Kidney epithelial cell (primary cell): ENCODE data around the gene REX1BD. TPM values are rescaled to one million over a fixed set of nuclear protein-coding genes. Genes with fewer than 3 reads are reported as not detected.

ENCODE experiments used
- DNase-seq: peaks from one replicate; pipeline ENCODE4 v3.0.0-alpha.2; 2010; ENCODE audit warnings: low read depth
- H3K27me3 ChIP-seq: 2 replicates; pipeline ENCODE4 v1.6.0; 2011; ENCODE audit warnings: low read length; ENCODE audit not compliant: control insufficient read depth, insufficient read depth
- H3K36me3 ChIP-seq: 2 replicates; pipeline ENCODE4 v1.5.1; 2011; ENCODE audit warnings: low read length; ENCODE audit not compliant: control insufficient read depth, insufficient read depth
- H3K4me3 ChIP-seq: 2 replicates; pipeline ENCODE4 v1.5.1; 2011; ENCODE audit warnings: low read depth, mild to moderate bottlenecking, control low read depth, low read length
- total RNA-seq: library from RNA; depleted of rRNA; stranded (reverse); fragments of >200 nt; gene quantifications from 2 replicates; pipeline ENCODE4 v1.2.3, GENCODE V29; 2015
- TF ChIP-seq, protein P1 (sequence below): IDR thresholded peaks from 2 replicates; pipeline ENCODE4 v1.5.1; 2011; ENCODE audit warnings: mild to moderate bottlenecking, moderate library complexity, low read length, control low read depth, inconsistent platforms; ENCODE audit not compliant: insufficient read depth, poor library complexity, severe bottlenecking

The REX1BD gene
- total RNA-seq, 1 donor from 2014 or later: 136 TPM

GRCh38 chr19:18593367-18594095 is 4.9 kb downstream of the REX1BD start:
- TF ChIP-seq, protein P1, sequence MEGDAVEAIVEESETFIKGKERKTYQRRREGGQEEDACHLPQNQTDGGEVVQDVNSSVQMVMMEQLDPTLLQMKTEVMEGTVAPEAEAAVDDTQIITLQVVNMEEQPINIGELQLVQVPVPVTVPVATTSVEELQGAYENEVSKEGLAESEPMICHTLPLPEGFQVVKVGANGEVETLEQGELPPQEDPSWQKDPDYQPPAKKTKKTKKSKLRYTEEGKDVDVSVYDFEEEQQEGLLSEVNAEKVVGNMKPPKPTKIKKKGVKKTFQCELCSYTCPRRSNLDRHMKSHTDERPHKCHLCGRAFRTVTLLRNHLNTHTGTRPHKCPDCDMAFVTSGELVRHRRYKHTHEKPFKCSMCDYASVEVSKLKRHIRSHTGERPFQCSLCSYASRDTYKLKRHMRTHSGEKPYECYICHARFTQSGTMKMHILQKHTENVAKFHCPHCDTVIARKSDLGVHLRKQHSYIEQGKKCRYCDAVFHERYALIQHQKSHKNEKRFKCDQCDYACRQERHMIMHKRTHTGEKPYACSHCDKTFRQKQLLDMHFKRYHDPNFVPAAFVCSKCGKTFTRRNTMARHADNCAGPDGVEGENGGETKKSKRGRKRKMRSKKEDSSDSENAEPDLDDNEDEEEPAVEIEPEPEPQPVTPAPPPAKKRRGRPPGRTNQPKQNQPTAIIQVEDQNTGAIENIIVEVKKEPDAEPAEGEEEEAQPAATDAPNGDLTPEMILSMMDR: no peak

GRCh38 chr19:18594096-18594823 is 5.7 kb downstream of the REX1BD start:
- Histone ChIP-seq H3K4me3 (peak overlapping the region; percentile 29), H3K36me3 (no peaks in the 10 kb centered on the region), H3K27me3 (peaks cover 26% of the 10 kb centered on the region)
- TF ChIP-seq, protein P1: peak; percentile 37
- DNase-seq: no peak

More at GRCh38 chr19:18593367-18594095, 4.9 kb downstream of the REX1BD start:
- Histone ChIP-seq H3K27me3 (peaks cover 21% of the 10 kb centered on the region), H3K4me3 (peak overlapping the region; percentile 19), H3K36me3 (no peaks in the 10 kb centered on the region)
- DNase-seq: no peak

DNA sequence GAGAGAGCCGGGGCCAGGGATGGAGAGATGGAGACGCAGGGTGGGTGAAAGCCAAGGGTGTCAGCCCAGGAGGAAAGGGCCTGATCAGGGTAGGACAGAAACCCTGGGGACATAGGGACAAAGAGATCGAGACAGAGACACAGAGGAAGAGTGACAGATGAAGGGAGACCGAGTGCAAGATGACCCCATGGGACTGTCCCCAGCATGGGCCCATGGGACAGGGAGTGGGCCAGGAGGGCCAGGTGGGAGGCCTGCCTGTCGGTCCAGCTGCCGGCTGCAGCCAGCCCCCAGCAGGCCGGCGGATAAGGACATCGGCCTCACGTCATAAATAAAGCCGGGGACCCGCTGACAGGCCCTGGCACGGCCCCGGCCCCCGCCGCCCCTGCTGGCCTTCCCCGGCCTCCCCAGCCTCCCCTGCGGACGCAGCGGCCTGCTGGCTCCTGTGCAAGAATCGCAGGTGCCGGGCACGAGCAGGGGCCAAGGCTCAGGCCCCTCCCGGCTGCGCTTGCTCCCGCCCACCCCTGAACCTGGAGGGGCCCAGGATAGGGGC is 6.3 kb downstream of the REX1BD start:
- Histone ChIP-seq H3K27me3 (peaks cover 30% of the 10 kb centered on the region), H3K36me3 (no peaks in the 10 kb centered on the region), H3K4me3 (no peak overlapping the region)
- TF ChIP-seq, protein P1: no peak
- DNase-seq: no peak

DNA sequence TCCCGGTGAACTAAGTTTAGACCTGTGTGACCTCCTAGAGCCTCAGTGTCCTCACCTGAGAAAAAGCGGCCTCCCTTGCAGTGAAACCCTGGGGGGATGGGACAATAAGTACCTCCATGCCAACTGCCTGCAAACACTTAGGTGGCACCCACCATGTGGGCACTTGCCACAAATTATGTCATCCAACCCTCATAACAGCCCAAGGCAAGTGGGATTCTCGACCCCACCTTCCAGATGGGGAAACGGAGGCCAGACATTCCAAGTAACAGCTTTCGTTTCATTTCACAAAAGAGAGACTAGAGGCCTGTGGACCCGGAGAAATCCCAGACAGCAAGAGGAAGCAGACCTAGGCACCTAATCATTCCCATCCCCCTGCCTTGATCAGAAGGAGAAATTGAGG is 6.9 kb downstream of the REX1BD start:
- TF ChIP-seq, protein P1: no peak
- no peak for DNase-seq
- Histone ChIP-seq H3K27me3 (peaks cover 30% of the 10 kb centered on the region), H3K36me3 (no peaks in the 10 kb centered on the region), H3K4me3 (no peak overlapping the region)

DNA sequence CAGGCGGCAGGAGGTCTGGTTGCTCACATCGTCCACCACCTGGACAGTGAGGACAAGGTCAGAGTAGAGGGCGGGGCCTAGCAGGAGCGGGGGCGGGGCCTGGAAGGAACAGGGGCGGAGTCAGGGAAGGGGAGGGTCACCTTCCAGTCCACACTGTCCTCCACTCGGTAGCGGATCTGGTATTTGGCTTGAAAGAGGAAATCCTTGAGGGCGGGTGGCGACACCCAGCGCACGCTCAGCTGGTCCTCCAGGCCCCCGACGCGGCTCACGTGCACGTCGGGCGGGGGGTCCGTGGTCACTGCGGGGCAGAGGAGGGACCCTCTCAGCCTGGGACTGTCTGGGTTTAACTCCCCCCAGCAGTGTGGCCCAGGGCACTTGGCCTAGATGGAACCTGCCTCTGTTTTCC is 8.2 kb downstream of the REX1BD start:
- TF ChIP-seq, protein P1: no peak
- Histone ChIP-seq H3K36me3 (no peaks in the 10 kb centered on the region), H3K4me3 (no peak overlapping the region), H3K27me3 (peaks cover 30% of the 10 kb centered on the region)
- DNase-seq: no peak
